Nucleus accumbens (tissue), 56 donors: Measurements from ENCODE around the gene NOTO.

Experiments
- DNase-seq, 56 donors: peaks; one replicate each; lab custom pipeline; 2025; lab: John Stamatoyannopoulos, UW

NOTO gene

DNA sequence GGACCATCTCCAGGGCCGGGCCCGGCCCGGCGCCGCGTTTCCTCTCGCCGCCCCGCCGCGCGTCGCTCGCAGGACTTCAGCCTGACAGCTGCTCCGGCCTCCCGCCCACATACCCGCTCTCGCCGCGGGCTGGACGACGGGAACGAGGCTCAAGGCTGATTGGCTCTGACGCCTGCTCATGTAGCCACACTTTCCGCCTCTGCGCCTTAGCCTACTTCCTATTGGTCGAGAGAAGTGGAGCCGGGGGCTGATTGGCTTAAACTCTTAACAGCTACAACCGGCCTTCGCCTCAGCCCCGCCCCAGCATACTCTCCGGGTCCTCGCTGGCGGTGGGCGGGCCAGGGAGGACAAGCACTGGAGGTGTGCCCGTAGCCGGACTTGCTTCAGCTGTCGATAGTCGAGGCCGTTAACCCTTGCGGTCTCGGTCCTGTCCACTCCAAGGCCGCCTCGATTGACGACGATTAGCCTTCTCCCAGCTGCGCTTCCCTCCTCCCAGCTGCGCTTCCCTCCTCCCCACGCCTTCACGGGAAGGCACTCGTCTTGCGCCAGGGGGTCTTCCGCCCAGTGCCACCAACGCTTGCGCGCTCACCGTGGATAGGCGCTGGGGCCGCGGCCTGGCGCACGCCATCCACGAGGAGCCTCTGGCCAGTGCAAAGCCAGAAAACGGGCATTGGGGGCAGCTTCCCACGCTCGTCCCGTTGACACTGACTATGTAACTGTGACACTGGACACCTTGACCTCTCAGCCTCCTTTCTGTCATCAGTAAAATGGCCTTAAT lies 31.0 kb downstream of the NOTO start, which contains the start of gene PRADC1:
Gene PRADC1, minus strand, starts transcription at position 86 of the 778 bp plus-strand sequence. Its CDS starts 79 bp downstream, at position 7.
- DNase-seq: peak; percentile 82 to 100 (median 98)

DNA sequence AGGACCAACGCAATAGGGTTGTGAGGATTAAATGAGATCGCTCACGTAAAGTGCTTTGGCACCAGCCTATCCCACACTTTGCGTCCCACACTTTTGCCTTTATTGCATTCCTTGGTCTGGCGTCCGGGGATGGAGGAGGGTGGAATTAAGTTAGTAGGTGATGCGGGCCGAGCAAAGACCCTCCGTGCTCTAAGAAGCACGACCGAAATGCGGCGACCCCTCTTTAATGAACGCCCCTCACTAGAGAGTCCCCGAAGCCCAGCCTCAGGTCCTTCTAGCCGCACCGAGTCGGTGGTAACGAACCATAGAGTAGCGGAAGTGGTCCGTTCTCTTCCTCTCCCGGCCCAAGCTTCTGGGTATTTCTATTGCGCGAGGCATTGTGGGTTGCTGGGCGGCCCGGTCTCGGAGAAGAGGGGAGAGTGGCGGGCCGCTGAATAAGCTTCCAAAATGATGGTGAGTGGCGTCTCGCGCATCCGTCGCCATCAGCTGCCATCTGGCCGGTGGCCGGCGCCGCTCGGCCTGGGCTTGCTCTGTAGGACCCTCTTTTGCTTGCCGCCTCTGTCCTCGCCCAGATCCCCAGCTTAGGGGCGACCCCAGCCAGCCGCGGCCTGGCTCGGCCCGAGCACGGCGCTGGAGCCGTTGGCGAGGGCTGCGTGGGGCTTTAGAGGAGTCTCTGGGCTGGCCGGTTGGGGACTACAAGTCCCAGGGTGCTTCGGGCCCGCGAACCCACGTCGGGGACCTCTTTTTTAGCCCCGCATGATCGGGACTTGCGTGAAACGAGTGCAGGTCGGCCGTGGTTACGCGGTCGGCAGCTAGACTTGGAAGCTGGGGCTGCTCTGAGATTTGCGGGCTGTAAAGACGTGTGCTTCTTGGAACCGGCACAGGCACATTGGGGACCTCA lies 31.8 kb downstream of the NOTO start, which contains the start of gene CCT7:
Gene CCT7, plus strand, starts transcription at position 377 of the 901 bp plus-strand sequence. Its CDS starts 71 bp downstream, at position 448.
- peak; percentile 68 to 96 (median 90) for DNase-seq

DNA sequence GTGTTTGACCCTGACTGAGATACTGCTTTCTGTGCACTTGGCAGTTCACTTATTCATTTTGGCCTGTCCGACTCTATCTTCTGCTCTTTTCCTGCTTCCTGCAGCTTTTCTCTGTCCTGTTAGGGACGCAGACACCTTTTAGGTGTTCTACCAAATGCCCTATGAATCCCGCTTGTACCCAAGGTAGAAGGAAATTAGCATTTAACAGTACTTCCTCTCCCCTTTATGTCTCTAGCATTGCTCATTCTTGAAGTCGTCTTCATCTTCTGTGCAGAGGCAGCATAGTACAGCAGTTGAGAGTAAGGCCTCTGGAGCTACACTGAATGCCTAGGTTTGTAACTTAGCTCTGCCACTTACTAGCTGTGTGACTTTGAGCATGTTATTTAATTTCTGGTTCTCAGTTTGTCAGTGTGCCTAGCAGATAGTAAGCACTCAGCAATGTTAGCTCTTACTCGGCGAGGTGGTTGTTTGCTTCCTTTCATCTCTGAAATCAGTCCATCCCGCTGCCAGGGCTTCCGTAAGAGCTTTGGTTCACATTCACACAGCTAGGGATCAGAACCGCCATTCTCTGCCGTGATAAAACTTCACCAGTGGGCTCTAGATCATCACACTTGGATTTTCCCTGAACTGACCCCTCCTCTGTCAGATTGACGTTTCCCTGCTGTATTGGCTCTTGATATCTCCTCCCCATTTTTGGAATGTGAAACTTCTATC lies 33.1 kb downstream of the NOTO start:
- DNase-seq: no peak

DNA sequence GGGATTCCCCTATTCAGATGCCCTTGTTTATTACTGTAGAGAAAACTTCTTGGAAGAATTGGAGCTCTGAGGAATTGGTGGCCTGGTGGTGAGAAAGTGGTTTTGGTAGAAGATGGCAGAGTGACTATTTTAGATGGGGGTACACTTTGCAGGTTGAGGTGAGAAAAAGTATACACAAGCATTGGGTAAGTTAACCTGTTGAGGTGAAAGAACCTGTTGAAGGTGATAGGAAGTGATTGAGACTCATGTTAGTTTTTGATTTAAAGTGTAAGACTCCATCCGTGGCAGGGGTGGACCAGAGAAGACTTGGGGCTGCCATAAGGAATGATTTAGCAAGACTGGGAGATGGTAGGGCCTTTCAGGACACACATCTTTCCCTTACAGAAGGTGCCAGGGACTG lies 34.8 kb downstream of the NOTO start:
- DNase-seq: no peak

DNA sequence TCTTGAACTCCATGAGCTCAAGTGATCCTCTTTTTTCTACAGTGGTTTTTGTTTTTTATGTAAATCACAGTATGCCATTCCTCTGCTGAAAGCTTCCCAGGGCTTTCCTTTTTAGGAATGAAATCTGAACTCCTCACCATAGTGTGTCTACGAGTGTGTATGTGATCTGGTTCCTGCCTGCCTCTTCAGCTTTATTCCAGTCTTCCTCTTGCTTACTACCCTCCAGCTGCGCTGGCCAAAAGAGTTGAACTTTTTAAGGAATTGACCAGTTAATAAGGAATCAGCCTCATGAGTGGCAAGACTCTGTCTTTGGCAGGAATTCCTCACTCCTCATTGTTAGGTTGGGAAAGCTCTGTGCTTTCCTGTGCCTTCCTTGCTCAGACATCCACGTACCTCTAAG lies 35.8 kb downstream of the NOTO start:
- no peak for DNase-seq

DNA sequence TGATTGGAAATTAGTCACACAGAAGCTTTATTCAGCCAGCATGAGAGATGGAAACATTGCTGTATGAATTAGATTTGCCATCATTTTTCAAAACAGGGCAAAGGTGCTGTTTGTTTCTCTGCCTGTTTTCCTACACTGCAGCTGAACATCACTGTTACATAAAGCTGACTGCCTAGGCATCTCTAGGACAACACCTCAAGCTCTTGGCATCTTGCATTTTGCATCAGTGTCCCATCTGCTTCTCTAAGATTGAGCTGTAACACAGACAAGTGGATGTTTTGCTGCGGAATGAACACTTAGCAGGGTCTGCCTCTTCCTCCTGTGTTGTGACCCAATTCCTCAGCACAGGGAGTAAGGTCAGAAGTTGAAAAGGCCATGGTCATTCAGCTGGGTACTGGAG lies 36.6 kb downstream of the NOTO start:
- DNase-seq: no peak

DNA sequence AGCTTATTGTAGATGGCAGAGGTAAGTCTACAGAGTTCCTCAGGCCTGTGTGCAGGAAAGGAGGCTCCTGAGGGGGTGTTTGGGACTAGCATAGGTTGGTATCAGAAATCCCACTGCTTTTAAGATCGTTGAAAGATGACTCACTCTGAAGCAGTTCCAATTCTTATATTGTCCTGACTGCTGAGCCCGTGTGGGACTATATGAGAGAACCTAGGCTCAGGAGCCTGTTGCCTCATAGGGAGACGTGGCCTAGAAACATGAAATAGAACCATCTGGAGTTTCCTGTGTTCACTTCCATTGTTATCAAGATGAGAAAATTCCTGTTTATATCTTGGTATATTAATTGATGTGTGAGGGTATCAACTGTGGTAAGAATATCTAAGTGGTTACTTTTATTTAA lies 37.4 kb downstream of the NOTO start:
- DNase-seq: no peak

DNA sequence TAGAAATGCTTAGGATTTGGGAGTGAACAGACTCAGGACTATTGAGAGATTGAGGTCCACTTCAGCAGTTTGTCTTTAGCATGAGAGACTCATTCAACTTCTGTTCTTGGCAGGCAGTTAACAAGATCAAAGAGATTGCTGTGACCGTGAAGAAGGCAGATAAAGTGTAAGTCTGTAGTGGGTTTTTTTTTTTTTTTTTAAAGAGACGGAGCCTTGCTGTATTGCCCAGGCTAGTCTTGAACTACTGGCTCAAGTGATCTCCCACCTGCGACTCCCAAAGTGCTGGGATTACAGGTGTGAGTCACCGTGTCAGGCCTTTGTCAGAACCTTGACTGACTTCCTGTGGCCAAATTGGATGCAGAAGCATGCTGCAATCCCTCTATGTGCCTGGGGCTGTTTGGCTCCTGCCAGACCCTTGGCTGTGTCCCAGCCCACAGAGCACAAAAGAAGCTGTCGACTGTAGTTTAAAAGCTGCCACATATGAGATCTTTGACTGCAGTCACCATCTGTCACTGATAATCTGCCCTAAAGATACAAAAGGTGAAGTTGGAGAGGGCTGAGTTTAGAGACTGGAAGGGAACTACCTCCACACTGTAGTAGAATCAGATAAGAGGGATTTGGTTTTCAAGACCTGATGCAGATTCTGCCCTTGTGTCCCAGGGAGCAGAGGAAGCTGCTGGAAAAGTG lies 41.7 kb downstream of the NOTO start:
- DNase-seq: peak in 1 of 56 donors; percentile 2

DNA sequence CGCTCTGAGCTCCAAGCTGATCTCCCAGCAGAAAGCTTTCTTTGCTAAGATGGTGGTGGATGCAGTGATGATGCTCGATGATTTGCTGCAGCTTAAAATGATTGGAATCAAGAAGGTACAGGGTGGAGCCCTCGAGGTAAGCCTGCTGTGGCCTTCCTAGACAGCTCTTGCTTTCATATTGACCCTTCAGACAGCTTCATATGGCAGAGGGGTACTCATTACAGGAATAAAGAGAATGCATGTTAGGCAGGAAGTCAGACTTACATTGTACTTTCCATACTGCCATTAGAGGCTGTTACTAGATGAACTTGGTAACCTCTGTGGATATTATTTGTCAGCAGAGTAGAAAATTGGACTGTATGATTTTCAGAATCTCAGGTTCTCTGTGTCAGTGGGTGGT lies 42.2 kb downstream of the NOTO start:
- no peak for DNase-seq

DNA sequence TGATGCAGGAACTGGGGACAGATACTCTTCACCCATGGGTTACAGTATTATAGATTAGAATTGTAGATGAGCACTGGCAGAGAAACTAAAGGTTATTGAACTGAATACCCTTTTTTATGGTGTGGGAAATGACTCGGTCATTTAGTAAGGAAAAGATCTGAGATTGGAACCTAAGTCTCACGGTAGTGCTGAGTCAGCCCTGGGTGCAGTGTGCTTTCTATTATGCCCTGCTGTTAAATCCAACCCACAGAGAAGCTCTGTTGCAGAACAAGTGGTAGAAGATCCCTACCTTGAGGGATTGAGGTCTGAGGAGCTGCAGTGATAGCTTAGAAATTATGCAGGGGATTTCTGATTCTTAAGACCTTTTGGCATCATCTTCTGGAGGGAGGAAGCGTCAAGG lies 44.5 kb downstream of the NOTO start:
- DNase-seq: peak in 1 of 56 donors; percentile 28

DNA sequence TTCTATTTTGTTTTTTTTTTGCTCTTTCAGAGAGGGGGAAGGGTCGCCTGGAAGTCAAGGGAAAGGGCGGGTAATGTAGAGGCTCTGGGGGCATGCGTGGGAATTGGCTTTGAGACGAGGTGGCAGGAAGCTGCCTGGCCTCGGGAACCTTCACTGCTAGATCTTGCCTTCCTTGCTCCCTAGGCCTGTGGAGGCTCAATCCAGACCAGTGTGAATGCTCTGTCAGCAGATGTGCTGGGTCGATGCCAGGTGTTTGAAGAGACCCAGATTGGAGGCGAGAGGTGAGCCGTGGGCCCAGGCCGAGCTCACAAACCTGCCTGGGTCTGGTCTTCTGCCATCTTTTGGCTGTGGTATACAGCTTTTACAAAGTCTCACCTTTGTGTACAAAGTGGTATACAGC lies 47.3 kb downstream of the NOTO start:
- DNase-seq: no peak

DNA sequence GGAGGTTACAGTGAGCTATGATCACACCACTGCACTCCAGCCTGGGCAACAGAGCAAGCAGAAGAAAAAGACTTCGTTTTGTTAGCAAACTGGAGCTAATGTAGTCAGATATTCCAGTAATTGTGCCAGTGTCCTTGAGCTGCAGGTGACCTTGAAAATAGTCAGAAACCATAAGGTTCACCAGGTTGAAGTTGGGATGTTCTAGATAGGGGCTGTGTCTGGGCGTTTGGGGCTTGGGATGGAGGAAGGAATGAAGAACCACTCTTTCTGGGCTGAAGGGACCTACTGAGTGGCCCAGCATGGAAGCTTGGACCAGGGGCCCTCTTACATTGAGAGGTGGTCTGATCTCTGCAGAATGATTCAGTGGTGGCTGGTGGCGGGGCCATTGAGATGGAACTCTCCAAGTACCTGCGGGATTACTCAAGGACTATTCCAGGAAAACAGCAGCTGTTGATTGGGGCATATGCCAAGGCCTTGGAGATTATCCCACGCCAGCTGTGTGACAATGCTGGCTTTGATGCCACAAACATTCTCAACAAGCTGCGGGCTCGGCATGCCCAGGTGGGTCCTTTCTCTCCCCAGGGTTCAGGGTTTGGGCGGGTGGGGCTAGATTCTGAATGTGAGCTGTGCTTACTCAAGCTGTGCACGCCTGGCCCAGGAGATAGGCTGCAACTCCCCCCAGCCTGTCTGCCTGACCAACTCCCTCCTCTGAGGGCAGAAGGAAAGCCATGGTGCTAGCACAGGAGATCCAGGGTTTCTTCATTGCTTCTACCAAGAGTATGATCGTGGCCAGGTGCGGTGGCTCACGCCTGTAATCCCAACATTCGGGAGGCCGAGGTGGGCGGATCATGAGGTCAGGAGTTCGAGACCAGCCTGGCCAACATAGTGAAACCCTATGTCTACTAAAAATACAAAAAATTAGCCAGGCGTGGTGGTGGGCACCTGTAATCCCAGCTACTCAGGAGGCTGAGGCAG lies 48.8 kb downstream of the NOTO start:
- DNase-seq: no peak

DNA sequence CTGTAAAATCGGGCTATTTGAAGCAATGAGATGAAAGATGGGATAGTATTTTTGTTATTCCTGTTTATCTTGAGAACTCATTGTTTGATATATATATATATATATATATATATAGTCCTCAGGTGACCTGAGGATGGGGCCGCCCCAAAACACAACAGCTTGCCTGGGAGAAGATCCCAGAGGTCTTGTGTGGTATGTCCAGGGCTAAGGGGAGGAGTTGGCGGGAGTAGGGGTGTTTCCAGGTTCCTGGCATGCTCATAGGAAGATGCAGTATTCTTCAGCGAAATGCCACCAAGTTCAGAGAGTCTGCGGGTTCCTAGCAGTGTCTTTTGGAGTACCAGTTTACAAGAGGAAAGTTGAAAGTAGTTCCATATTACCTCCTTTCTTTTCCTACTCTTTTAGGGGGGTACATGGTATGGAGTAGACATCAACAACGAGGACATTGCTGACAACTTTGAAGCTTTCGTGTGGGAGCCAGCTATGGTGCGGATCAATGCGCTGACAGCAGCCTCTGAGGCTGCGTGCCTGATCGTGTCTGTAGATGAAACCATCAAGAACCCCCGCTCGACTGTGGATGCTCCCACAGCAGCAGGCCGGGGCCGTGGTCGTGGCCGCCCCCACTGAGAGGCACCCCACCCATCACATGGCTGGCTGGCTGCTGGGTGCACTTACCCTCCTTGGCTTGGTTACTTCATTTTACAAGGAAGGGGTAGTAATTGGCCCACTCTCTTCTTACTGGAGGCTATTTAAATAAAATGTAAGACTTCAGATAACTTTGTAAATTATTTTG lies 50.1 kb downstream of the NOTO start:
- no peak for DNase-seq

DNA sequence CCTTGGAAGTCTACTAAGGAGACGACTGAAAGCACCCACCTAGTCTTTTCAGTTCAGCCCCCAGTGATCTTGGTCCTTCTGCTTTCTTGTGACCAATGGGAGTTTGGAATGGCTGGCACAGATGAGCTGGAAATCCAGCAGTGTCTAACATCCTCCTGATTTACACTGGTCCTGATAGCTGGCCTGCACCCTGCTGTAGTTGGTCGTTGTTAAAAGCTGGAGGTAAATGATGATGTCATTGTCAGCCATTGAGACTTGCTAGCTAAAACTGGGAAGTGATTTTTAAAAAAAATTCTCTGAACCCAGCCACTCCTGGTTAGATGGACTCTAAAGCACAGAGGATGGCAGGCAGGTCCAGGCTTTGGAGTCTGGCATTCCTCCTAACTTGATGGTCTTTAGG lies 51.0 kb downstream of the NOTO start:
- no peak for DNase-seq

DNA sequence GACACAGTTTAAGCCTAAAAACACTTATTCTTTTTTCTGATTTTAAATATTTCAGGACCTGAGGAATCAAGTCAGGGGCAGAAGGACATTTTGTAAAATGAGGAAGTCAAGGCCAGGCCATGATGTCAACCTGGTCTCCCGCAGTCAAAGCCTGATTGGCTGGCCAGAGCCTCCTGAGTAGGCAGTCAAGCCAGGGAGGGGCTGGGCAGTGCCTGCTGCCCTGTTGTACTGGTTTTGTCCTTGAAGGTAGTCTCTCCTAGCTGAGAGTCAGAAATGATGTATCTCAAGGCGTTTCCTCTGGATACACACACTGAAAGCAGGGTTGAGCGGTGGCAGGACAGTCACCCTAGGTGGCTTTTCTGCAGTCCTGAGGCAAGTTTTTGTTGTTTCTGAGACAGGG lies 51.5 kb downstream of the NOTO start:
- no peak for DNase-seq

DNA sequence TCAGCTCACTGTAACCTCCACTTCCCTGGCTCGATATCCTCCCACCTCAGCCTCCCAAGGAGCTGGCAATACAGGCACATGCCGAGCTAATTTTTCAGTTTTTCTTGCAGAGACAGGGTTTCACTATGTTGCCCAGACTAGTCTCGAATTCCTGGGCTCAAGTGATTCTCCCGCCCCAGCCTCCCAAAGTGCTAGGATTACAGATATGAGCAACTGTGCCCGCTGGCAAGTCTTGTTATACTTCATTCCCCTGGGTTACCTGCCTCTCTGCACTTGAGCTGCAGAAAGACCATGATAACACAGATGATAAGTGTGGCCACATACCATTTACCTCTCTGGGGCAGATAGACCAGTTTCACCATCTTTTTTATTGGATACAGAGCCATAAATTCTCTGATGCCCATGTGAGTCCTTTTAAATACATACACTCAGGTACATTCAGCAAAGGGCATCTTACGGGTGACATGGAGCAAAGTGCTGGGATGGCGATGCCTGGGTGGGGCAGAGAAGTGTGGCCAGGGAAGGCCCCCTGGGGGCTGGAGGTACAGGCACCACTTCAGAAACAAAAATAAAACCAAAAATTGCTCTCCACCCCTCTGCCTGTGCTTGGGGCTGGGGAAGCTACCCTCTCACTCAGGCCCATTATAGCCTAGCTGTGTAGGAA lies 52.1 kb downstream of the NOTO start:
- DNase-seq: no peak

DNA sequence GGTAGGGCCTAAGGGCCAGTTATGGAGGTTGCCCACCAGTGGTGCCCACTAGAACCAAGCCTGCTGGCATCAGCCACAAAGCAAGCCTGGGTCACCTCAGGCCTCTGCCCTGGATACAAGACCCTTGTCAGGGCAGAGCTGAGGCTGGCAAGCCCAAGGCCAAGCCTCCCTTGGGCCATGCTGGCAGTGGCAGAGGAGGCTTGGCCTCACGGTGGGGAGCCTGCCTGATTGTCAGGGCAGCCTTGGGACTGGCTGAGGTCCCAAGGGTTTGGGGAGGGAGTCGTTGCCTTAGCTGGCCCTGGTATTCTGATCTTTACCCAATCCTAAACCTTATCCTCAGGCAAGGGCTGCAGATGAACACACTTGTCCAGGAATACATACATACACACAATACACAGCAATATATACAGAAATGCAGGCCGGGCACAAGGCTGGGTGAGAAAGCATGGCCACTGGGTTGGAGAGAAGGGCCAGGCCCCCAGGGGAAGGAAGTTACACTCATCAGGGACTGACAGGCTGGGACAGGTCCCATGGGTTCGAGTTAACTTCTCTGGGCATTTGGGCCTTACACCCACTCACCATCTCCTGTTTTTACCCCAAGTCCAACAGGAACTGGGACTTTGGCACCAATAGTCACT lies 52.8 kb downstream of the NOTO start:
- no peak for DNase-seq
